Hypothalamus (tissue), 51 donors: ENCODE data around the gene PCDH12.

Experiments
- DNase-seq, 51 donors: peaks; one replicate each; lab custom pipeline; 2025; lab: John Stamatoyannopoulos, UW

The PCDH12 gene

DNA sequence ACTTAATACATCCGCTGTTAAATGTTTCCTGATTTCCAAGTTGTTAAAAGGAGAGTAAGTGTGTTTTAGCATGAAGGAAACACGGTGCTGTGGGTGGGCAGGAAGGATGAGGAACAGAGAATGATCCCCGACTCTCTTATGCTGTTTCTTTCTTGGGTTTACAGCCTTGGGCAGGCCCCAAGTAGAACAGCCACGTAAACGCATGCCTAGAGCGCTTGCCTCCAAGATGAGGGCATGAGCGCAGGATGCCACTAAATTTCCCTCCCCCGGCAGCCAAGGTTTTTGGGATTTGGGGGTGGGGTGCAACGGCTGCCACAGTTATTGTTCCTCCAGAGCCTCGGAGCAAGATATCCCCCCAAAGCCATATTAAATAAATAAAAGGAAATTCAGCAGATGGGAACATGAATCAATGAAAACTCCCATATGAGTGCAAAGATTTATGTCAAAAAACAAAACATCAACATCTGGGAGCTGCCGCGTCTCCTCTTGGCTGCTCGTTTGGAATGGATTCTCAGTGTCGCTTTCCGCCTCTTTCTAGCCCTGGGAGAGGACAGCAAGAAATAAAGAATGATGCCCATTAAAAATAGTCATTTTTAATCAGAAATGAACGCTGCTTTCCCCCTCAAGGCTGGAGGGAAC lies 44.3 kb downstream of the PCDH12 start:
- DNase-seq: peak in 7 of 51 donors; percentile 3 to 52 (median 18)

- DNase-seq: no peak
Observed at GRCh38 chr5:141910271-141910673, 47.7 kb downstream of the PCDH12 start.

GRCh38 chr5:141909212-141909611 lies 48.8 kb downstream of the PCDH12 start:
- no peak for DNase-seq

DNA sequence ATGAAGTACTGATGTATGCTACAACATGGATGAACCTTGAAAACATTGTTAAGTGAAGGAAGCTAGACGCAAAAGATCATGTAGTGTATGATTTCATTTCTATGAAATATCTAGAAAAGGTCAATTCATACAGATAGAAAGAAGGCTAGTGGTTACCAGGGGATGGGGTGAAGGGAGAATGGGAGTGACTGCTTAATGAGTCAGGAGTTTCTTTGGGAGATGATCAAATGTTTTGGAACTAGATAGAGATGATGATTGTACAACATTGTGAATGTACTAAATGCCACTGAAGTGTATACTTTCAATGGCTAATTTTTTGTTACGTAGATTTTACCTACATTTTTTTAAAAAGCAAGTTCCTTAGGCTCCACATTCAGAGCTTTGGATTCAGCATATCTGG lies 49.2 kb downstream of the PCDH12 start:
- no peak for DNase-seq

DNA sequence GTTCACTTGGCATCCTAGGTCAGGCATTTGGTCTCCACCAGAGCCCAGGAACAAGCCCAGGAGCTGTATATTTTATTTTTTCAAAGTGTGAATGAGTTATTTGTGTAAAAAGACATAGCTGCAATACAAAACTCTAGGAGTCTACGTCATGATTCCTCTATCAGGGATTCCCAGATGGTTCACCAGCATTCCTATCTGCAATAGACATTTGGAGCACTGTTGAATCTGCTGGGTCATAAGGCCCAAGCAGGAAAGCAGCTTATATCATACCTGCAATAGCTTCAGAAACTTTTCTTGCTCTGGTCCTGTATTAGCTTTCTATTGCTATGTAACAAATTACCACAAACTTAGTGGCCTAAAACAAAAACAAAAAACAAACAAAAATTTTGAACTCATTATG lies 51.0 kb downstream of the PCDH12 start:
- DNase-seq: no peak

DNA sequence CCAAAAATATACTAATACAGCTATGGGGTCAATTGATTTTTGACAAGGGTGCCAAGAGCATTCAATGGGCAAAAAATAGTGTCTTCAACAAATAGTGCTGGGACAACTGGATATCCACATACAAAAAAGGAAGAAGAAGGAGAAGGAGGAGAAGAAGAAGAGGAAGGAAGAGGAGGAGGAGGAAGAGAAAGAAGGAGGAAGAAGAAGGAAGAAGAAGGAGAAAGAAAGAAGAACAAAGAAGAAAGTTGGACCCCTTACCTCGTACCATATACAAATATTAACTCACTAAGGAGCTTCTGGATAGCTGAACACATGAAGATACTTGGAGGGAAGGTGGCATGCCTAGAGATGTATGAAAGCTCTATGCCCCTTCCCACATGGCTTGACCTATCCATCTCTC lies 51.5 kb downstream of the PCDH12 start:
- DNase-seq: no peak

DNA sequence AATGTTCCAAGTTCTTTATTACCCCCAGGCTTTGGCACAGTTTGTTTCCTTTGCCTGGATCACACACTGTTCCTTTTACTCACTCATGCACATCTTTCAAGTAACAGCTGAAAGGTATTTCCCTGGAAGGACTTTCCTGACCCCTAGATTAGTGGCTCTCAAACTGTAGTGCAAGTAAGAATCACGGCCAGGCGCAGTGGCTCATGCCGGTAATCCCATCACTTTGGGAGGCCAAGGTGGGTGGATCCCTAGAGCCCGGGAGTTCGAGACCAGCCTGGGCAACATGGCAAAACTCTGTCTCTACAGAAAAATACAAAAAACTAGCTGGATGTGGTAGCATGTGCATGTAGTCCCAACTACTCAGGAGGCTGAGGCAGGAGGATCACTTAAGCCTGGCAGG lies 53.5 kb downstream of the PCDH12 start:
- no peak for DNase-seq

- DNase-seq: no peak
Observed at GRCh38 chr5:141903261-141903660, 54.7 kb downstream of the PCDH12 start.

DNA sequence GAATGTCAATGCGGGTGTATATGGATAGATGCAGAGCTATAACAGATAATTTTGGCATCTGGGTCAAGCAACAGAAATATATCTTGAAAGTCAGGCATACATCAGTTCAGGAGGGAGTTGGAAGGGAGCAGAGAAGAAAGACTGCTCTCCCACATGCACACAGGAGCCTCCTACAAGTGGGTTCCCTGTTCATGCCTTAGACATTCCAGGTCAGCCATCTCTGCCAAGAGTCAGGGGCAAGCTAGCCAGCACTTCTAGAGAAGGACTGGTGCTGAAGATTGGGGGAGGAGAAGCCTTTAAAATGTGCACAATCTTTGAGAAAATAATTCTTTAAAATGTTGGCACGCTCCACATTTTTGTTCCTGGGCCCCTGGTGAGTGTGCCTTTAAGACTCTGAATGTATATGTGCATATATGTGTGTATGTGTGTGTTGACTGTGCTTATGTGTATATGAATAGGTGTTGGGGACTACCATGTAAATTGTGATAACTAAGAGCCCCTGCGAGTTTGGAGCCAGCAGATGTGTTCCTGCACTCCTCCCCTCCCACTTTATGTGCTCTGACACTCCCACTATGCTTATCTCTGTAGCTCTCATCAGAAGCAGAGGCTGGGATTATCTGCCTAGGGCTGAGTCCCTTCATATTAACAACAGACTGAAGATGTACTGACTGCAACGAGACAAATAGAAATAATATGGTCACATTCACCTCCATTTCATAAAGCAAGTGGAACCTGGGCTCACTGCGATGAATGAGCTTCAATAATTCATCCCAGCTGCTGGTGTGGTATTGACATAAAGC lies 55.8 kb downstream of the PCDH12 start:
- no peak for DNase-seq

DNA sequence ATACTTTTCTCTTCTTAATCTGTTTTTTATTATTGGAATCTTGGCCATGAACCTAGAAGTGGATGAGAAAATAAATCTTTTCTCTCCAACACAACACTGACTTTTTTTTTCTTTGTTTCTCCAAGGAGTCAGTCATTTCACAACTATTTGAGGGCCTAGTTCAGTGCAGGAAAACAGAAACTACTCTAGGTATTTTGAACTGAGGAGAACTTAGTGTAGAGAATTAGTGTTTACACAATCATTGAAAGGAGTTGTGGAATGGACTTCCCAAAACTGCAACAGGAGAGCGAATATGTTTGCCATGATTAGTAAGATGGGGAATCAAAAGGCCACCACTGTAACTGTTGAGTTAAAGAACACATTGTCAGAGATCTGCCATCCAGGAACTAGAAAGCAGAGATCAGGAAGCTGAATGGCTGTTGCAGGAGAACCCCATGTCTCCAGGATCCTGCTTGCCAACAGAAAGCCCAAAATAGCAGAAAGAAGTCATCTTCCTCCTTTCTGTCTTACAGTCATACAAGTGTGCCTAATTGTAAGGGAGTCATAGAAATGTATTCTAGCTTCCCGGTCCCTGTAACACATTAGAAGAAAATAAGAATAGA lies 59.5 kb downstream of the PCDH12 start:
- no peak for DNase-seq

DNA sequence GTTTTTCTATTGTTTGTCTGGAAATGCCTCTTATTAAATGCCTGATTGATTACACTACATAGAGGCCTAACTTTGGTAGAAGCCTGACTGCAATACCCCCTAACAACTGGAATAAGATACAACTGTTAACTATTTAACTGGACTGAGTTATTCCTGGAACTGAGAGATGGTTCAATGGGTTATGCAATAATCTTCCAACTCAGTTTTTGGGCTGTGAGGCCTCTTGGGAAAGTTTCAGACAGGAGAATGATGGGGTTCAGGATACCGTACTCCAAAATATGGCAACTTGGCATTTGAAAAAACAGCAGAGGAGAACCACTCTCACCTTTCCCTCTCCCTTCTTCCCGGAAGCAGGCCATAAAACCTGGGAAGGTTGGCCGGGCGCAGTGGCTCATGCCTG lies 60.6 kb downstream of the PCDH12 start:
- no peak for DNase-seq
